HFFc6 (cell line): ENCODE measurements around the gene ELP2. TPM values are rescaled to one million over a fixed set of nuclear protein-coding genes. Genes with fewer than 3 reads are reported as not detected.
"Not testable (repeated sequence)": the region's sequence is repeated elsewhere in the genome, so short reads cannot be mapped to it uniquely, and the experiment has no call there.

Experiments used
- DNase-seq: peaks from one replicate; pipeline ENCODE4 v3.0.0-alpha.2; 2018
- H3K27ac Mint-ChIP-seq: 2 replicates; pipeline ENCODE4 v1.8.0; 2020; ENCODE audit warnings: mild to moderate bottlenecking, mixed read lengths
- H3K27me3 Mint-ChIP-seq: 2 replicates; pipeline ENCODE4 v1.8.0; 2021; ENCODE audit warnings: mild to moderate bottlenecking, moderate library complexity, mixed read lengths; ENCODE audit not compliant: insufficient read depth
- H3K36me3 Mint-ChIP-seq: 2 replicates; pipeline ENCODE4 v1.8.0; 2021; ENCODE audit warnings: low read depth, mixed read lengths
- H3K4me1 Mint-ChIP-seq: 2 replicates; pipeline ENCODE4 v1.8.0; 2020; ENCODE audit warnings: low read depth, mixed read lengths
- H3K4me3 Mint-ChIP-seq: 2 replicates; pipeline ENCODE4 v1.8.0; 2020; ENCODE audit warnings: mild to moderate bottlenecking, moderate library complexity, mixed read lengths
- H3K9me3 Mint-ChIP-seq: 2 replicates; pipeline ENCODE4 v1.8.0; 2020; ENCODE audit warnings: mild to moderate bottlenecking, mixed read lengths
- total RNA-seq, 6 experiments: library from RNA; stranded (reverse); fragmentation: NEBNext Ultra II Directional; extraction: Animal tissue kit (Norgen Biotek cat#: 25700); gene quantifications; 2 replicates in 1 of 6; 3 replicates in 5 of 6; pipeline ENCODE4 v1.2.3, GENCODE V29; 2021
- TF ChIP-seq, protein P1 (sequence below): fragments of 200-600 bp; sonication (generic); IDR thresholded peaks from 2 replicates; pipeline ENCODE4 v1.5.0; 2021; ENCODE audit warnings: antibody characterized with exemption, mild to moderate bottlenecking

Gene ELP2
- total RNA-seq, 6 experiments from 2014 or later, result 76.2 to 99.7 (median 82.3) TPM

- no peaks in the 10 kb centered on the region for H3K9me3 Mint-ChIP-seq
- H3K27me3 Mint-ChIP-seq, result no peaks in the 10 kb centered on the region; the same call in 1 of the 2 replicates
- H3K4me3 Mint-ChIP-seq, result peak overlapping the region; percentile 66
- H3K27ac Mint-ChIP-seq, result peak overlapping the region; percentile 99
- peaks cover 71% of the 10 kb centered on the region for H3K4me1 Mint-ChIP-seq
- peaks cover 50% of the 10 kb centered on the region for H3K36me3 Mint-ChIP-seq
- DNase-seq, result no peak
- TF ChIP-seq, protein P1, sequence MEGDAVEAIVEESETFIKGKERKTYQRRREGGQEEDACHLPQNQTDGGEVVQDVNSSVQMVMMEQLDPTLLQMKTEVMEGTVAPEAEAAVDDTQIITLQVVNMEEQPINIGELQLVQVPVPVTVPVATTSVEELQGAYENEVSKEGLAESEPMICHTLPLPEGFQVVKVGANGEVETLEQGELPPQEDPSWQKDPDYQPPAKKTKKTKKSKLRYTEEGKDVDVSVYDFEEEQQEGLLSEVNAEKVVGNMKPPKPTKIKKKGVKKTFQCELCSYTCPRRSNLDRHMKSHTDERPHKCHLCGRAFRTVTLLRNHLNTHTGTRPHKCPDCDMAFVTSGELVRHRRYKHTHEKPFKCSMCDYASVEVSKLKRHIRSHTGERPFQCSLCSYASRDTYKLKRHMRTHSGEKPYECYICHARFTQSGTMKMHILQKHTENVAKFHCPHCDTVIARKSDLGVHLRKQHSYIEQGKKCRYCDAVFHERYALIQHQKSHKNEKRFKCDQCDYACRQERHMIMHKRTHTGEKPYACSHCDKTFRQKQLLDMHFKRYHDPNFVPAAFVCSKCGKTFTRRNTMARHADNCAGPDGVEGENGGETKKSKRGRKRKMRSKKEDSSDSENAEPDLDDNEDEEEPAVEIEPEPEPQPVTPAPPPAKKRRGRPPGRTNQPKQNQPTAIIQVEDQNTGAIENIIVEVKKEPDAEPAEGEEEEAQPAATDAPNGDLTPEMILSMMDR, result no peak
Observed at GRCh38 chr18:36157441-36157840, 27.7 kb downstream of the ELP2 start.

DNA sequence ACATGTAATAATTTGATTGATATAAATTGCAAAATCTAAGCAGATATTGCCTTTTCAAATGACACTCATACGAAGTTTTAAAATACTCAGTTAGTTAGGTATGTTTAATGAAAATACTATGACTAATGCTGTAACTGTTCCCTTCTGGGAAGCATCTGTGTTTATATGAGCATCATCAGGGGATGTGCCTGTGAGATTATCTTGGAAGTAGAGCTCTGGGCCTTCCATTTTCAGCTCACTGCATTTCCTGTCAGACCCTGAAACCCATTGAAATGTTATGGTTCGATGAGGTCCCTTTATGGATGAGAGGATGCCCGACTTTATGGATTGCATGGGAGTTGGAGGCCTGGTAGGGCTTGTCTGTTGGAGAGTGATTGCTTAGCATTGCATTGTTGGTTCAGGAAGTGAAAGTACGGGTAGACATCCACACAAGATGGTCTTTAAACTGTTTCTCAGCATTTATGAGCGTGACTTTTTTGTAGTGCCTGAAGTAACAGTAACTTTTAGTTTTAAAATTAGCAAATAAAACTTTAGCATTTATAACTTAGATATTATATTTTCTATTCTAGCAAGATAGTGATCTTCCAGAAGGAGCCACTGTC lies 28.7 kb downstream of the ELP2 start:
- TF ChIP-seq, protein P1, result no peak
- H3K27ac Mint-ChIP-seq, result peak overlapping the region; percentile 99
- H3K27me3 Mint-ChIP-seq, result no peaks in the 10 kb centered on the region; the same call in 1 of the 2 replicates
- peaks cover 69% of the 10 kb centered on the region for H3K4me1 Mint-ChIP-seq
- peaks cover 48% of the 10 kb centered on the region for H3K36me3 Mint-ChIP-seq
- no peaks in the 10 kb centered on the region for H3K9me3 Mint-ChIP-seq
- H3K4me3 Mint-ChIP-seq, result peak overlapping the region; percentile 84
- DNase-seq, result peak; percentile 78

- Mint-ChIP-seq H3K27ac (no peak overlapping the region), H3K27me3 (no peaks in the 10 kb centered on the region; the same call in 1 of the 2 replicates), H3K4me3 (no peak overlapping the region), H3K4me1 (peaks cover 47% of the 10 kb centered on the region), H3K36me3 (peaks cover 56% of the 10 kb centered on the region), H3K9me3 (no peaks in the 10 kb centered on the region)
- DNase-seq, result no peak
- TF ChIP-seq, protein P1, result no peak
Observed at GRCh38 chr18:36160959-36161371, 31.3 kb downstream of the ELP2 start.

- Mint-ChIP-seq H3K27ac (no peak overlapping the region), H3K4me3 (no peak overlapping the region), H3K36me3 (peaks cover 53% of the 10 kb centered on the region), H3K27me3 (no peaks in the 10 kb centered on the region; the same call in 1 of the 2 replicates), H3K4me1 (peaks cover 31% of the 10 kb centered on the region), H3K9me3 (no peaks in the 10 kb centered on the region)
- TF ChIP-seq, protein P1, result no peak
- no peak for DNase-seq
Observed at GRCh38 chr18:36162981-36163380, 33.3 kb downstream of the ELP2 start.

DNA sequence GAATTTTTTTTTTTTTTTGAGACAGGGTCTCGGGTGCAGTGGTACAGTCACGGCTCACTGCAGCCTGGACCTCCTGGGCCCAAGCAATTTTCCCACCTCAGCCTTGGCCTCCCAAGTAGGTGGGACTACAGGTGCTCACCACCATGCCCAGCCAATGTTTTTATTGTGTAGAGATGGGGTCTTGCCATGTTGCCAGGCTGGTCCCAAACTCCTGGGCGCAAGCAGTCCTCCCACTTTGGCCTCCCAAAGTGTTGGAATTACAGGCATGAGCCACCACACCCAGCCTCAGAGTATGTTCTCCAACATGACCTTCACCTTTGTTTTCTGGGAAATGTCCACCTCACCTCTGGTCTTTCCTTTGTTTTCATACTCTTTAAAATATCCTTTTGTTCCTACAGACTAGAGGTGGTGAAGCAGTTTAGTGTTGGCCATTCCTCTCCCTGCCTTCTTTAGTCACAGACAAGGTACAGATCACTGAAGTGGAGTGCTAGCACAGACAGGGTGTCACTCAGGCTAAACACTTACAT lies 38.1 kb downstream of the ELP2 start:
- H3K27me3 Mint-ChIP-seq, result no peaks in the 10 kb centered on the region
- H3K4me3 Mint-ChIP-seq, result no peak overlapping the region
- no peak overlapping the region for H3K27ac Mint-ChIP-seq
- no peak for DNase-seq
- H3K4me1 Mint-ChIP-seq, result peaks cover 10% of the 10 kb centered on the region
- no peaks in the 10 kb centered on the region for H3K9me3 Mint-ChIP-seq
- TF ChIP-seq, protein P1, result no peak
- H3K36me3 Mint-ChIP-seq, result peaks cover 48% of the 10 kb centered on the region

GRCh38 chr18:36168296-36168695 lies 38.6 kb downstream of the ELP2 start:
- H3K36me3 Mint-ChIP-seq, result peaks cover 44% of the 10 kb centered on the region
- H3K27ac Mint-ChIP-seq, H3K4me1 Mint-ChIP-seq, H3K4me3 Mint-ChIP-seq, H3K9me3 Mint-ChIP-seq, H3K27me3 Mint-ChIP-seq, DNase-seq: not testable (repeated sequence)
